ENCODE data around the gene IMMP2L.

DNA sequence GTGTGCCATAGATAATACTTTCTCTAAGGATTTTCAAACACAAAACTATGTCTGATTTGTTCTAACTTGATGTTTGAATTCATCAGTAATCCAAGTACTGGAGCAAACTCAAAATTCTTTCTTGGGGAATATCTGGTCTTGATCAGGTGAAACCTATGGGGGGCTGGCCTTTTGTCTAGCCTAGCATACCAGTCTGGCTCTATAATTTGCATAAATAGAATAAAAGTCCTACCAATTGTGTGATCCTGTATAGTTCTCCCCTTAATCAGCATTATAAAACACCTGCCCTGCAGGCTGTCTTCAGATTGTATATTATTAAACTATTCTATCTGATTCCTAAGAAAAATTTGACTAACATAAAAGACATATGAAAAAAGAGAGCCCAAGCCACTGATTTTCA lies 705.2 kb downstream of the IMMP2L start:
- TF ChIP-seq POLR2A (IDR thresholded peaks at IDR 0.05; ENCODE audit: low read depth) (no peak), POLR2AphosphoS5 (IDR thresholded peaks at IDR 0.05) (no peak), EP300 (IDR thresholded peaks at IDR 0.05) (no peak)
- TF ChIP-seq, protein P1, sequence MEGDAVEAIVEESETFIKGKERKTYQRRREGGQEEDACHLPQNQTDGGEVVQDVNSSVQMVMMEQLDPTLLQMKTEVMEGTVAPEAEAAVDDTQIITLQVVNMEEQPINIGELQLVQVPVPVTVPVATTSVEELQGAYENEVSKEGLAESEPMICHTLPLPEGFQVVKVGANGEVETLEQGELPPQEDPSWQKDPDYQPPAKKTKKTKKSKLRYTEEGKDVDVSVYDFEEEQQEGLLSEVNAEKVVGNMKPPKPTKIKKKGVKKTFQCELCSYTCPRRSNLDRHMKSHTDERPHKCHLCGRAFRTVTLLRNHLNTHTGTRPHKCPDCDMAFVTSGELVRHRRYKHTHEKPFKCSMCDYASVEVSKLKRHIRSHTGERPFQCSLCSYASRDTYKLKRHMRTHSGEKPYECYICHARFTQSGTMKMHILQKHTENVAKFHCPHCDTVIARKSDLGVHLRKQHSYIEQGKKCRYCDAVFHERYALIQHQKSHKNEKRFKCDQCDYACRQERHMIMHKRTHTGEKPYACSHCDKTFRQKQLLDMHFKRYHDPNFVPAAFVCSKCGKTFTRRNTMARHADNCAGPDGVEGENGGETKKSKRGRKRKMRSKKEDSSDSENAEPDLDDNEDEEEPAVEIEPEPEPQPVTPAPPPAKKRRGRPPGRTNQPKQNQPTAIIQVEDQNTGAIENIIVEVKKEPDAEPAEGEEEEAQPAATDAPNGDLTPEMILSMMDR (IDR thresholded peaks at IDR 0.05), result no peak

All from esophagus muscularis mucosa (tissue), 4 donors.